GM12801 (cell line): Measurements from ENCODE around the gene RAPGEF1.
A peak's percentile ranks its signal among the peaks of the same experiment; 100 is the strongest.

Experiments
- CTCF ChIP-seq: IDR thresholded peaks from one replicate; pipeline ENCODE4 v1.5.1; 2011; ENCODE audit warnings: control low read depth; ENCODE audit not compliant: insufficient read length; ENCODE audit errors: extremely low read depth

The RAPGEF1 gene

GRCh38 chr9:131757549-131757948, 17.7 kb upstream of the RAPGEF1 start:
- TF ChIP-seq CTCF = no peak

GRCh38 chr9:131755541-131756198, 15.8 kb upstream of the RAPGEF1 start:
- peak; percentile 87 for TF ChIP-seq CTCF

GRCh38 chr9:131754846-131755245, 15.0 kb upstream of the RAPGEF1 start:
- TF ChIP-seq CTCF = no peak

GRCh38 chr9:131752231-131752884, 12.5 kb upstream of the RAPGEF1 start:
- no peak for TF ChIP-seq CTCF

GRCh38 chr9:131748411-131748955, 8.6 kb upstream of the RAPGEF1 start:
- TF ChIP-seq CTCF = no peak

- TF ChIP-seq CTCF = peak; percentile 8
Observed at GRCh38 chr9:131747352-131747751, 7.5 kb upstream of the RAPGEF1 start.

GRCh38 chr9:131745610-131746009, 5.7 kb upstream of the RAPGEF1 start:
- TF ChIP-seq CTCF = no peak
